GM12878 (cell line): ENCODE results near the gene HSPB6. TPM values are rescaled to one million over a fixed set of nuclear protein-coding genes. Genes with fewer than 3 reads are reported as not detected.
A peak's percentile ranks its signal among the peaks of the same experiment; 100 is the strongest.

ENCODE experiments used
- ATAC-seq: fragments of 200-7000 bp; cut with Tn5 transposase; 3 replicates; pipeline ENCODE4 v1.9.1; 2020; ENCODE audit warnings: mild to moderate bottlenecking, moderate library complexity
- BruUV-seq: library from RNA; stranded (reverse); fragments of 400-500 nt; replicated peaks from 2 replicates; lab custom pipeline; 2021; lab: Mats Ljungman, UMichigan
- CTCF ChIA-PET: fragments of 300-600 bp; sonication (Branson Sonifier 250); formaldehyde crosslinking; extraction: SDS; loops from one replicate; lab custom pipeline; 2021; ENCODE audit warnings: inconsistent platforms; lab: Yijun Ruan, JAX
- POLR2A ChIA-PET: fragments of 350-600 bp; formaldehyde crosslinking; extraction: SDS; loops from one replicate; lab custom pipeline; 2021; ENCODE audit warnings: inconsistent platforms; lab: Charles Lee
- RAD21 ChIA-PET: fragments of 300-600 bp; sonication (Branson Sonifier 250); formaldehyde crosslinking; loops from one replicate; lab custom pipeline; 2023; ENCODE audit warnings: antibody characterized with exemption; ENCODE audit not compliant: unreplicated experiment; lab: Charles Lee
- SMC1A ChIA-PET: fragments of 300-600 bp; sonication (Branson Sonifier 250); formaldehyde crosslinking; loops from one replicate; lab custom pipeline; 2023; ENCODE audit not compliant: unreplicated experiment, uncharacterized antibody; lab: Charles Lee
- DNase-seq: peaks from one replicate; pipeline ENCODE4 v3.0.0-alpha.2; 2011; ENCODE audit warnings: low read depth, low spot score
- FAIRE-seq: peaks from 3 replicates; lab custom pipeline; 2011; peaks lifted over from hg19 to GRCh38; lab: Jason Lieb, UNC
- H2AFZ ChIP-seq: 2 replicates; pipeline ENCODE4 v1.6.0; 2011; ENCODE audit warnings: low read depth, low read length, control low read depth; ENCODE audit not compliant: control insufficient read depth
- H3K27ac ChIP-seq: 2 replicates; pipeline ENCODE4 v1.5.1; 2011; ENCODE audit warnings: control low read depth; ENCODE audit not compliant: control insufficient read depth, insufficient read depth
- H3K27me3 ChIP-seq, 2 experiments: replicated peaks in 1 of 2; 2 replicates each; pipeline versions ENCODE4 v1.6.0 to v1.6.1; 2011; ENCODE audit warnings: low read length in 1 of 2; ENCODE audit not compliant: control insufficient read depth in 2 of 2, insufficient read depth in 2 of 2
- H3K36me3 ChIP-seq, 2 experiments: 2 replicates each; pipeline ENCODE4 v1.5.1; 2011; ENCODE audit warnings: low read length in 1 of 2; ENCODE audit not compliant: control insufficient read depth in 2 of 2, insufficient read depth in 2 of 2
- H3K4me1 ChIP-seq: 2 replicates; pipeline ENCODE4 v1.6.1; 2011; ENCODE audit warnings: mild to moderate bottlenecking, low read length, moderate library complexity, mixed read lengths; ENCODE audit not compliant: control insufficient read depth, insufficient read depth
- H3K4me2 ChIP-seq: 2 replicates; pipeline ENCODE4 v1.6.0; 2011; ENCODE audit warnings: control low read depth; ENCODE audit not compliant: control insufficient read depth, insufficient read depth
- H3K4me3 ChIP-seq: fragments of 200-600 bp; sonication (generic); 2 replicates; pipeline ENCODE4 v1.5.1; 2016
- H3K79me2 ChIP-seq: 2 replicates; pipeline ENCODE4 v1.6.0; 2011; ENCODE audit warnings: low read length; ENCODE audit not compliant: control insufficient read depth, insufficient read depth
- H3K9ac ChIP-seq: 2 replicates; pipeline ENCODE4 v1.8.0; 2011; ENCODE audit warnings: low read length, control low read depth, mixed read lengths; ENCODE audit not compliant: control insufficient read depth, insufficient read depth
- H3K9me3 ChIP-seq: replicated peaks from 3 replicates; pipeline ENCODE4 v1.5.1; 2011; ENCODE audit warnings: mild to moderate bottlenecking, low read length; ENCODE audit not compliant: control insufficient read depth, insufficient read depth
- H4K20me1 ChIP-seq: 2 replicates; pipeline ENCODE4 v1.6.0; 2011; ENCODE audit not compliant: control insufficient read depth, insufficient read depth
- POLR2AphosphoS5 ChIP-seq: IDR thresholded peaks from 2 replicates; pipeline ENCODE4 v1.6.1; 2011; ENCODE audit warnings: mild to moderate bottlenecking, low read length, inconsistent platforms
- WGBS: methylation state at CpG from one replicate; pipeline ENCODE4 v1.1.6; 2016; ENCODE audit warnings: low lambda C conversion rate; ENCODE audit not compliant: insufficient replicate concordance, insufficient coverage; ENCODE audit errors: missing lambda C conversion rate; 5-methylcytosine and 5-hydroxymethylcytosine counted together
- in situ Hi-C: fragments of 300-500 bp; cut with MboI; formaldehyde crosslinking; loops from 9 replicates; pipeline ENCODE4 v1.14.3; 2018; ENCODE audit warnings: mixed read lengths
- intact Hi-C: fragments of 100-400 bp; cut with micrococcal nuclease; formaldehyde crosslinking; loops from one replicate; pipeline ENCODE4 v1.14.2; 2022; ENCODE audit not compliant: unreplicated experiment
- polyA plus RNA-seq, 11 experiments: library from polyadenylated mRNA; depleted of rRNA in 4 of 11; unstranded in 6 of 11; stranded (reverse) in 5 of 11; fragments of >200 nt; fragmentation: Nextera tagmentation in 4 of 11; fragmentation: Illumina TruSeq in 1 of 11; extraction: Ambion mirVana in 4 of 11; extraction: Trizol in 1 of 11; gene quantifications; 1 replicate in 1 of 11; 2 replicates in 10 of 11; pipeline versions ENCODE4 v1.2.1 to v1.2.3, GENCODE V29; 2011 to 2016; ENCODE audit warnings: inconsistent platforms in 2 of 11, missing spikeins in 2 of 11, low read depth in 1 of 11
- total RNA-seq, 4 experiments: library from RNA; depleted of rRNA in 3 of 4; stranded (reverse); fragments of >200 nt in 3 of 4; fragmentation: Illumina TruSeq in 1 of 4; extraction: Trizol in 1 of 4; gene quantifications; 2 replicates each; pipeline versions ENCODE4 v1.2.1 to v1.2.3, GENCODE V29; 2013 to 2021
- TF ChIP-seq, protein P1 (sequence below): fragments of 150-350 bp; IDR thresholded peaks from 2 replicates; pipeline ENCODE4 v1.6.1; 2016; ENCODE audit warnings: low read depth, low read length

Gene HSPB6
- total and polyA plus RNA-seq, 10 of the 15 experiments (the other 5 are each of a cell fraction or from before 2014, with no cell fraction given), result 0.09 to 1.6 (median 0.36) TPM; not detected in 4

DNA sequence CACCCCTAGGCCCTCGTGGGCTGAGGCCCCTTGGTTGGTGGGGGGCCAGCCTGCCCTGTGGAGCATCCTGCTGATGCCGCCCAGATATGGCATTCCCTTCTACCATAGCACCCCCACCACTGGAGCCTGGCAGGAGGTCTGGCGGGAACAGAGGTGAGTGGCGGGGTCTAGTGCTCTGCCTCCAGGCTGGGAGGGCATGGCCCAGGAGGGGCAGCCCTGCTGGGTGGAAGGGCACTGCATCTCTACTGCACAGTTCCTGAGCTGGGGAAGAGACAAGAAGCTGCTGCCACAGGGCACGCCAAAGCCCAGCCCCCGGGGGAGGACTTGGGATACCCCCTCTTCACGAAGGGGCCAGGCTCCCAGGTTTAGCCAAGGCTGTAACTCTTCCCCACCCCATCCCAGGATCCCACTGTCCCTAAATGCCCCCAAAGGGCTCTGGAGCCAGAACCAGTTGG is 41.4 kb downstream of the HSPB6 start:
- Histone ChIP-seq H4K20me1 (no peaks in the 10 kb centered on the region), H3K4me2 (peak overlapping the region; percentile 99), H3K4me1 (peaks cover 48% of the 10 kb centered on the region), H3K27me3 (no peaks in the 10 kb centered on the region), H3K9me3 (no peaks in the 10 kb centered on the region), H2AFZ (no peak overlapping the region), H3K27ac (peak overlapping the region; percentile 95), H3K4me3 (peak overlapping the region; percentile 82), H3K79me2 (peaks cover 68% of the 10 kb centered on the region), H3K9ac (peak overlapping the region; percentile 77), H3K36me3 (no peaks in the 10 kb centered on the region; a peak in 1 of 4 replicates)
- no peak for ATAC-seq
- intact Hi-C loops, result no loop called here
- DNase-seq, result no peak
- in situ Hi-C loops, result no loop called here
- WGBS, result 20% methylated on average over 7 of the region's 7 CpGs
- peak; percentile 63; the same call in 1 of the 2 replicates for TF ChIP-seq POLR2AphosphoS5
- TF ChIP-seq, protein P1, sequence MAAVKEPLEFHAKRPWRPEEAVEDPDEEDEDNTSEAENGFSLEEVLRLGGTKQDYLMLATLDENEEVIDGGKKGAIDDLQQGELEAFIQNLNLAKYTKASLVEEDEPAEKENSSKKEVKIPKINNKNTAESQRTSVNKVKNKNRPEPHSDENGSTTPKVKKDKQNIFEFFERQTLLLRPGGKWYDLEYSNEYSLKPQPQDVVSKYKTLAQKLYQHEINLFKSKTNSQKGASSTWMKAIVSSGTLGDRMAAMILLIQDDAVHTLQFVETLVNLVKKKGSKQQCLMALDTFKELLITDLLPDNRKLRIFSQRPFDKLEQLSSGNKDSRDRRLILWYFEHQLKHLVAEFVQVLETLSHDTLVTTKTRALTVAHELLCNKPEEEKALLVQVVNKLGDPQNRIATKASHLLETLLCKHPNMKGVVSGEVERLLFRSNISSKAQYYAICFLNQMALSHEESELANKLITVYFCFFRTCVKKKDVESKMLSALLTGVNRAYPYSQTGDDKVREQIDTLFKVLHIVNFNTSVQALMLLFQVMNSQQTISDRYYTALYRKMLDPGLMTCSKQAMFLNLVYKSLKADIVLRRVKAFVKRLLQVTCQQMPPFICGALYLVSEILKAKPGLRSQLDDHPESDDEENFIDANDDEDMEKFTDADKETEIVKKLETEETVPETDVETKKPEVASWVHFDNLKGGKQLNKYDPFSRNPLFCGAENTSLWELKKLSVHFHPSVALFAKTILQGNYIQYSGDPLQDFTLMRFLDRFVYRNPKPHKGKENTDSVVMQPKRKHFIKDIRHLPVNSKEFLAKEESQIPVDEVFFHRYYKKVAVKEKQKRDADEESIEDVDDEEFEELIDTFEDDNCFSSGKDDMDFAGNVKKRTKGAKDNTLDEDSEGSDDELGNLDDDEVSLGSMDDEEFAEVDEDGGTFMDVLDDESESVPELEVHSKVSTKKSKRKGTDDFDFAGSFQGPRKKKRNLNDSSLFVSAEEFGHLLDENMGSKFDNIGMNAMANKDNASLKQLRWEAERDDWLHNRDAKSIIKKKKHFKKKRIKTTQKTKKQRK, result no peak
- POLR2A ChIA-PET, result interaction anchor here (2.2 to 12.1 kb wide), 3 partner anchors 16 to 216 kb away, joined by 11 to 516 read pairs (median 91); partner anchors contain the start of genes IGFLR1, PSENEN, U2AF1L4 and ZBTB32
- FAIRE-seq, result no peak
- CTCF ChIA-PET, result interaction anchor here (2.7 to 7.3 kb wide), 4 partner anchors 14 to 167 kb away, joined by 10 to 271 read pairs (median 46); partner anchors contain the start of genes PSENEN and U2AF1L4
- RAD21 ChIA-PET, result interaction anchor here (1.1 to 6.3 kb wide), 3 partner anchors 16 to 27 kb away, joined by 4 to 430 read pairs (median 13); partner anchors contain the start of genes IGFLR1 and ZBTB32
- no TSS peak for BruUV-seq
- SMC1A ChIA-PET, result interaction anchor here (1.1 to 6.3 kb wide), 2 partner anchors 17 to 30 kb away, joined by 3 to 375 read pairs; partner anchors contain the start of genes PSENEN and ZBTB32
